ENCODE results near the gene AMDHD1.

The AMDHD1 gene

GRCh38 chr12:95943330-95943842, at the start of gene AMDHD1:
Gene AMDHD1 (plus strand): TSS chr12:95943331. CDS start chr12:95943399, 68 bp downstream.
- DNase-seq = peak in 1 of 2 experiments; percentile 39

GRCh38 chr12:95896846-95897245, 46.3 kb upstream of the AMDHD1 start:
- DNase-seq = no peak

GRCh38 chr12:95898081-95898480, 45.0 kb upstream of the AMDHD1 start:
- no peak for DNase-seq

GRCh38 chr12:95908573-95908972, 34.6 kb upstream of the AMDHD1 start:
- no peak for DNase-seq

GRCh38 chr12:95909871-95910270, 33.3 kb upstream of the AMDHD1 start:
- DNase-seq = no peak

- peak; percentile 51 to 70 for DNase-seq
Measured at GRCh38 chr12:95918194-95918993, 24.7 kb upstream of the AMDHD1 start.

- DNase-seq = no peak
Measured at GRCh38 chr12:95919110-95919509, 24.0 kb upstream of the AMDHD1 start.

GRCh38 chr12:95922231-95922630, 20.9 kb upstream of the AMDHD1 start:
- no peak for DNase-seq

GRCh38 chr12:95940514-95940913, 2.6 kb upstream of the AMDHD1 start:
- DNase-seq = no peak

GRCh38 chr12:95942101-95942523, 1.0 kb upstream of the AMDHD1 start:
- peak in 1 of 2 experiments; percentile 12 for DNase-seq

GRCh38 chr12:95942524-95943329, 404 bp upstream of the AMDHD1 start, which contains the start of gene CCDC38:
Gene CCDC38 (minus strand): TSS chr12:95942614. CDS start chr12:95936509, 6,105 bp downstream.
- peak; percentile 52 to 69 for DNase-seq

- no peak for DNase-seq
Measured at GRCh38 chr12:95944108-95944704, 1.1 kb downstream of the AMDHD1 start.

- DNase-seq = no peak
Measured at GRCh38 chr12:95949477-95950206, 6.5 kb downstream of the AMDHD1 start.

GRCh38 chr12:95951515-95951914, 8.4 kb downstream of the AMDHD1 start:
- no peak for DNase-seq

GRCh38 chr12:95953000-95953399, 9.9 kb downstream of the AMDHD1 start:
- no peak for DNase-seq

GRCh38 chr12:95955549-95956159, 12.5 kb downstream of the AMDHD1 start:
- DNase-seq = no peak

GRCh38 chr12:95956557-95957145, 13.5 kb downstream of the AMDHD1 start:
- no peak for DNase-seq

GRCh38 chr12:95959107-95959506, 16.0 kb downstream of the AMDHD1 start:
- peak in 1 of 2 experiments; percentile 24 for DNase-seq

GRCh38 chr12:95960241-95960640, 17.1 kb downstream of the AMDHD1 start:
- DNase-seq = no peak

GRCh38 chr12:95962222-95962621, 19.1 kb downstream of the AMDHD1 start:
- DNase-seq = no peak

GRCh38 chr12:95963096-95963495, 20.0 kb downstream of the AMDHD1 start:
- no peak for DNase-seq

Data from NCI-H446 (cell line).